Keratinocyte (primary cell): Measurements from ENCODE around the gene SMIM38. TPM values are rescaled to one million over a fixed set of nuclear protein-coding genes. Genes with fewer than 3 reads are reported as not detected.

Experiments
- DNase-seq: peaks from one replicate; pipeline ENCODE4 v3.0.0-alpha.2; 2011; ENCODE audit warnings: low read depth, missing footprints, low spot score
- FAIRE-seq: peaks from 2 replicates; lab custom pipeline; 2011; peaks lifted over from hg19 to GRCh38; lab: Jason Lieb, UNC
- H2AFZ ChIP-seq: 2 replicates; pipeline ENCODE4 v1.6.0; 2012; ENCODE audit warnings: low read length, control low read depth, inconsistent platforms; ENCODE audit not compliant: control insufficient read depth
- H3K27ac ChIP-seq: 2 replicates; pipeline ENCODE4 v1.5.1; 2011; ENCODE audit warnings: low read length; ENCODE audit not compliant: control insufficient read depth, insufficient read depth
- H3K27me3 ChIP-seq: 3 replicates; pipeline ENCODE4 v1.6.0; 2011; ENCODE audit warnings: low read length; ENCODE audit not compliant: control insufficient read depth, insufficient read depth; ENCODE audit errors: extremely low read depth
- H3K36me3 ChIP-seq, 2 experiments: 2 replicates in 1 of 2; 3 replicates in 1 of 2; pipeline ENCODE4 v1.5.1; 2011; ENCODE audit warnings: low read length in 2 of 2, mild to moderate bottlenecking in 1 of 2; ENCODE audit not compliant: control insufficient read depth in 2 of 2, insufficient read depth in 2 of 2; ENCODE audit errors: extremely low read depth in 1 of 2
- H3K4me1 ChIP-seq: 3 replicates; pipeline ENCODE4 v1.5.1; 2011; ENCODE audit warnings: low read length; ENCODE audit not compliant: control insufficient read depth, insufficient read depth; ENCODE audit errors: extremely low read depth
- H3K4me2 ChIP-seq: 3 replicates; pipeline ENCODE4 v1.6.0; 2011; ENCODE audit warnings: low read depth, low read length; ENCODE audit not compliant: control insufficient read depth, insufficient read depth; ENCODE audit errors: extremely low read depth
- H3K4me3 ChIP-seq, 3 experiments: fragments of 200-600 bp in 1 of 3; sonication (generic) in 1 of 3; 2 replicates in 2 of 3; 3 replicates in 1 of 3; pipeline ENCODE4 v1.5.1; 2011 to 2016; ENCODE audit warnings: low read length in 3 of 3, mild to moderate bottlenecking in 3 of 3, control low read depth in 2 of 3, inconsistent platforms in 1 of 3, low read depth in 1 of 3, mixed read lengths in 1 of 3, mixed run types in 1 of 3, moderate library complexity in 1 of 3; ENCODE audit not compliant: control insufficient read depth in 2 of 3, insufficient read depth in 2 of 3; ENCODE audit errors: extremely low read depth in 1 of 3
- H3K79me2 ChIP-seq: 2 replicates; pipeline ENCODE4 v1.6.0; 2012; ENCODE audit warnings: low read length; ENCODE audit not compliant: control insufficient read depth, insufficient read depth
- H3K9ac ChIP-seq: 3 replicates; pipeline ENCODE4 v1.6.0; 2011; ENCODE audit warnings: low read length; ENCODE audit not compliant: control insufficient read depth, insufficient read depth; ENCODE audit errors: extremely low read depth
- H3K9me1 ChIP-seq: 3 replicates; pipeline ENCODE4 v1.6.0; 2011; ENCODE audit warnings: low read length; ENCODE audit not compliant: control insufficient read depth, insufficient read depth; ENCODE audit errors: extremely low read depth
- H3K9me3 ChIP-seq: 2 replicates; pipeline ENCODE4 v1.5.1; 2012; ENCODE audit warnings: low read depth, low read length; ENCODE audit not compliant: control insufficient read depth
- H4K20me1 ChIP-seq: 3 replicates; pipeline ENCODE4 v1.6.0; 2011; ENCODE audit warnings: low read length; ENCODE audit not compliant: control insufficient read depth, insufficient read depth; ENCODE audit errors: extremely low read depth
- CTCF ChIP-seq, 3 experiments: IDR thresholded peaks in 1 of 3; conservative IDR thresholded peaks in 1 of 3; optimal IDR thresholded peaks in 1 of 3; 2 replicates in 2 of 3; 3 replicates in 1 of 3; pipeline versions ENCODE3 to v1.5.1; 2011; ENCODE audit warnings: low read length in 3 of 3, mild to moderate bottlenecking in 3 of 3, moderate library complexity in 2 of 3, control low read depth in 1 of 3, inconsistent platforms in 1 of 3; ENCODE audit not compliant: insufficient read depth in 2 of 3; ENCODE audit errors: extremely low read depth in 1 of 3
- EZH2 ChIP-seq: IDR thresholded peaks from one replicate; pipeline ENCODE4 v1.6.1; 2012; ENCODE audit warnings: inconsistent platforms, mild to moderate bottlenecking, low read length, moderate library complexity
- dilution Hi-C: fragments of 300-500 bp; cut with MboI; formaldehyde crosslinking; loops from one replicate; pipeline ENCODE4 v1.7.0; 2020; ENCODE audit warnings: low sequenced_read_pairs; ENCODE audit not compliant: extremely low pct_ligation_motif_present
- polyA plus RNA-seq, 5 experiments: library from polyadenylated mRNA; depleted of rRNA in 3 of 5; stranded (reverse) in 3 of 5; stranded (forward) in 1 of 5; unstranded in 1 of 5; fragments of >200 nt; gene quantifications; 1 replicate in 1 of 5; 2 replicates in 3 of 5; 3 replicates in 1 of 5; pipeline versions ENCODE4 v1.2.1 to v1.2.3, GENCODE V29; 2011 to 2012; ENCODE audit warnings: missing spikeins in 2 of 5, low read depth in 1 of 5, low replicate concordance in 1 of 5

SMIM38 gene
- polyA plus RNA-seq, 1 donor (not counting 4 experiments of a cell fraction or from before 2014, with no cell fraction given) = not detected

GRCh38 chr11:69152733-69153421 lies 2.9 kb upstream of the SMIM38 start:
- Histone ChIP-seq H3K9ac (no peak overlapping the region), H3K36me3 (no peaks in the 10 kb centered on the region), H3K4me2 (no peak overlapping the region), H3K4me1 (no peaks in the 10 kb centered on the region), H3K4me3 (no peak overlapping the region), H2AFZ (no peak overlapping the region), H3K9me3 (no peaks in the 10 kb centered on the region), H3K27me3 (peaks cover 9% of the 10 kb centered on the region), H3K27ac (no peak overlapping the region), H3K79me2 (no peaks in the 10 kb centered on the region), H3K9me1 (no peaks in the 10 kb centered on the region), H4K20me1 (no peaks in the 10 kb centered on the region)
- dilution Hi-C loops = no loop called here
- DNase-seq = no peak
- no peak for TF ChIP-seq EZH2
- TF ChIP-seq CTCF (optimal IDR thresholded peaks at IDR 0.05 in 1 of 3, IDR thresholded peaks at IDR 0.05 in 1 of 3, conservative IDR thresholded peaks at IDR 0.05 in 1 of 3; ENCODE audit: extremely low read depth in 1 of 3, insufficient read depth in 2 of 3, low read length in 3 of 3) = no peak
- FAIRE-seq = no peak

GRCh38 chr11:69153661-69154060 lies 2.1 kb upstream of the SMIM38 start:
- H4K20me1 ChIP-seq = no peaks in the 10 kb centered on the region
- H3K9ac ChIP-seq = no peak overlapping the region
- no peak for FAIRE-seq
- no peaks in the 10 kb centered on the region for H3K9me3 ChIP-seq
- TF ChIP-seq CTCF (optimal IDR thresholded peaks at IDR 0.05 in 1 of 3, IDR thresholded peaks at IDR 0.05 in 1 of 3, conservative IDR thresholded peaks at IDR 0.05 in 1 of 3; ENCODE audit: extremely low read depth in 1 of 3, insufficient read depth in 2 of 3, low read length in 3 of 3) = no peak
- TF ChIP-seq EZH2 = no peak
- H3K4me1 ChIP-seq = no peaks in the 10 kb centered on the region
- H3K27me3 ChIP-seq = peaks cover 13% of the 10 kb centered on the region
- no peak overlapping the region for H3K4me2 ChIP-seq
- DNase-seq = no peak
- H3K36me3 ChIP-seq = no peaks in the 10 kb centered on the region
- no peaks in the 10 kb centered on the region for H3K9me1 ChIP-seq
- H3K27ac ChIP-seq = no peak overlapping the region
- dilution Hi-C loops = no loop called here
- no peaks in the 10 kb centered on the region for H3K79me2 ChIP-seq
- H2AFZ ChIP-seq = no peak overlapping the region
- H3K4me3 ChIP-seq = no peak overlapping the region
